Inflammatory macrophage (primary cell): ENCODE measurements around the gene CALHM5.
"Not testable (repeated sequence)": the region's sequence is repeated elsewhere in the genome, so short reads cannot be mapped to it uniquely, and the experiment has no call there.

ENCODE experiments used
- DNase-seq, 2 donors: peaks; one replicate each; pipeline ENCODE4 v3.0.0-alpha.2; 2020 to 2022
- total RNA-seq, 18 experiments: gene quantifications; one replicate each; lab custom pipeline; 2026; ENCODE audit warnings: mixed read lengths in 6 of 18, inconsistent platforms in 2 of 18; lab: John Stamatoyannopoulos, UW

CALHM5 gene
- 0 to 0.63 (median 0.06) reads per million in 18 experiments for total RNA-seq

GRCh38 chr6:116511424-116512110, at the start of gene CALHM5:
TSS of gene CALHM5 (plus strand) at chr6:116511639. CDS start at chr6:116511697, 58 bp downstream.
- peak; percentile 11 to 16 for DNase-seq

- peak in 1 of 2 donors; percentile 57 for DNase-seq
Measured at GRCh38 chr6:116461932-116462885, 49.2 kb upstream of the CALHM5 start.

GRCh38 chr6:116463301-116463700, 48.1 kb upstream of the CALHM5 start:
- no peak for DNase-seq

- DNase-seq, result peak; percentile 85 to 90
Measured at GRCh38 chr6:116465246-116465645, 46.2 kb upstream of the CALHM5 start.

GRCh38 chr6:116467096-116467495, 44.3 kb upstream of the CALHM5 start:
- no peak for DNase-seq

GRCh38 chr6:116467514-116467913, 43.9 kb upstream of the CALHM5 start:
- DNase-seq, result no peak

- DNase-seq, result no peak
Measured at GRCh38 chr6:116468293-116468692, 43.1 kb upstream of the CALHM5 start.

GRCh38 chr6:116471531-116471930, 39.9 kb upstream of the CALHM5 start:
- peak in 1 of 2 donors; percentile 15 for DNase-seq

GRCh38 chr6:116472706-116473105, 38.7 kb upstream of the CALHM5 start:
- no peak for DNase-seq

- DNase-seq, result peak; percentile 53 to 66
Measured at GRCh38 chr6:116475141-116475540, 36.3 kb upstream of the CALHM5 start.

GRCh38 chr6:116476002-116476678, 35.3 kb upstream of the CALHM5 start:
- DNase-seq, result peak; percentile 59 to 88

GRCh38 chr6:116482780-116483179, 28.7 kb upstream of the CALHM5 start:
- DNase-seq, result no peak

- DNase-seq, result no peak
Measured at GRCh38 chr6:116483616-116484015, 27.8 kb upstream of the CALHM5 start.

- no peak for DNase-seq
Measured at GRCh38 chr6:116485559-116486184, 25.8 kb upstream of the CALHM5 start.

- no peak for DNase-seq
Measured at GRCh38 chr6:116491610-116492330, 19.7 kb upstream of the CALHM5 start.

GRCh38 chr6:116492331-116493067, 18.9 kb upstream of the CALHM5 start:
- peak; percentile 26 to 66 for DNase-seq

- not testable (repeated sequence) for DNase-seq
Measured at GRCh38 chr6:116495161-116495560, 16.3 kb upstream of the CALHM5 start.

- DNase-seq, result no peak
Measured at GRCh38 chr6:116497113-116497676, 14.2 kb upstream of the CALHM5 start.

- peak; percentile 24 to 61 for DNase-seq
Measured at GRCh38 chr6:116500969-116501433, 10.4 kb upstream of the CALHM5 start.

- DNase-seq, result no peak
Measured at GRCh38 chr6:116507324-116507723, 4.1 kb upstream of the CALHM5 start.
